Stimulated activated CD4-positive, alpha-beta T cell treated with anti-CD3 and anti-CD28 coated beads, Interleukin-2, amount 100 ng/mL, for 4 hours (primary cell): ENCODE data around the gene ZNF669.

Source experiments
- DNase-seq: peaks from one replicate; pipeline ENCODE4 v3.0.0-alpha.2; 2020; ENCODE audit warnings: low read depth

The ZNF669 gene

GRCh38 chr1:247060771-247061170 is 43.4 kb downstream of the ZNF669 start:
- DNase-seq: no peak

GRCh38 chr1:247056071-247056470 is 48.1 kb downstream of the ZNF669 start:
- no peak for DNase-seq

GRCh38 chr1:247054992-247055415 is 49.2 kb downstream of the ZNF669 start:
- no peak for DNase-seq
